Fibroblast of skin of back (primary cell): ENCODE data around the gene CEMIP2.

ENCODE experiments used
- DNase-seq: peaks from one replicate; pipeline ENCODE4 v3.0.0-alpha.2; 2013

The CEMIP2 gene

DNA sequence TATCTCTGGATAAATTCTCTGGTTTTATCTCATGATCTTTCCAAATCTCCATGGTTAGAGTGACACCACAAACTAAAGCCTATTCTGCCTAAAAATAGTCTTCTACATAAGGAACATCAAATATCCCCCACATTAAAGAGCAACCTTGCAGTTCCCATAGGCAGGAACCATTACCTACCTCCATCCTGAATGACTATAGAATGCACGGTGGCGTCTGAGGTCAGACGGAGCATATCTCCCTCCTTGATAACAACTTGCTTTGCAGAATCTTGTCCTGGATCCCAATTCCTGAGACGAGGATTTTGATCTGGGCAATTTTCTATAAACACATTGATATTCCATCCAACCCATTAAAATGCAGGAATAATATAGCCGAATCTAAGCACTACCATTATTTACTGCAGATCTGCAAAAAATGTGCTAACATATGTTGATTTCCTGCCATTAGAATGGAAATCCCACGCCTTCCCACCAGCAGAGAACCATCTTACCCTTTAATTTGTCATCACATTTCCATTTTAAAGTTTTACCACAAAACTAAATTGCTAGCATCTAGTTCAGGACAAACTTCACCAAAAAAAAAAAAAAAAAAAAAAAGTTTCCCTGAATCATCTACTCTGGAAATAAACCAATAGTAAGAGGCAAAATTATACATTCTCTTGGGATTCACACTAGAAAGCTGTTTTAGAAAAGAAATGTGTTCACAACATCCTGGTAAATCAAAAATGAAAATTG, 22.1 kb downstream of the CEMIP2 start:
- DNase-seq = no peak

DNA sequence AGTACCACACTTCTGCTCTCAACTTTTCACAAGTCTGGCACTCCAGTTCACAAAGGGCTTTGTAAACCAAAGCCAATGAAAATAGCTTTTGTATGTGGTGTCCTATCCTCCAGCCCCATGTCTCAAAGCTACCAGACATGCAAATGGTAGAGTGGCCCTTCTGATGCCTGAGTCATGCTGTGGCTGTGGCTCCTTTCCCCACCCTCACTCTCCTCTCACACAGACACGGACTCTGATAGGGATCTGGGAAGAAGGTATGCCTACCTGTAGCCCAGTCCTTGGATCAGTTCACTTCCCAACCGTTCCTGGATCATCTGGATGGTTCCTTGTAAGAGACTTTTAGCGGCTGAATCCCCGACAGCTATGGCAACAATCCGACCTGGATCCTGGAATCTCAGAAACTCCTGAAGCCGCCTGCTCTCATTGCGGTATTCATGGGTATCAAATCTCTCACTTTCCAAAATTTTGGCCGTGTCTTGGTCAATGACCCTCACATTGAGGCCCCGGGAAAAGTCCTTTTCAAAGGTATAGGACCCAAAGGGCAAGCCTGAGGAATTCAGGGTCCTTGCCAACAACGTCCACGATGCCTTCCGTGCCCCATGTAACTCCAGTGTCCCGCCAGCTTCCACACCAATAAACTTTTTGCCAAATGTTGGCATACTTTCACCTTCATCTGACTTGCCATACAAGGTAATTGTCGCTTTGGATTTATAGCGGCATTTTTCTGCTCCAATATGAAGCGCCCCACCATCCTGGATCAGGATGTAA, 23.4 kb downstream of the CEMIP2 start:
- DNase-seq = no peak

DNA sequence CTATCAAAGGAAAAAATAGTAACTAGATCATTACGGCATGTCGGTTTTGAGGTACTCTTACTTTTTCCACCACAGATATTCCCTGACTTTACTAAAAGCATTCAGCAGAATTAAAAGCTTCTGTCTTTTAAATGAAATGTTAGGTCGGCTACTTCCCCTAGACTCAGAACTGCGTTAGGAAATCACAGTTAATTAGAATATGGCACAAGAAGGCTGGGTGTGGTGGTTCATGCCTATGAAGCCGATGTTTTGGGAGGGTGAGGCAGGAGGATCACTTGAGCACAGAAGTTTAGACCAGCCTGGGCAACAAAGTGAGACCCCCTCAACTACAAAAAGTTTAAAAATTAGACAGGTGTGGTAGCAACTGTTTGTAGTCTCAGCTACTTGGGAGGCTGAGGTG, 24.4 kb downstream of the CEMIP2 start:
- DNase-seq = no peak

GRCh38 chr9:71743217-71743705, 25.1 kb downstream of the CEMIP2 start:
- peak; percentile 80 for DNase-seq

GRCh38 chr9:71742703-71743102, 25.6 kb downstream of the CEMIP2 start:
- no peak for DNase-seq

DNA sequence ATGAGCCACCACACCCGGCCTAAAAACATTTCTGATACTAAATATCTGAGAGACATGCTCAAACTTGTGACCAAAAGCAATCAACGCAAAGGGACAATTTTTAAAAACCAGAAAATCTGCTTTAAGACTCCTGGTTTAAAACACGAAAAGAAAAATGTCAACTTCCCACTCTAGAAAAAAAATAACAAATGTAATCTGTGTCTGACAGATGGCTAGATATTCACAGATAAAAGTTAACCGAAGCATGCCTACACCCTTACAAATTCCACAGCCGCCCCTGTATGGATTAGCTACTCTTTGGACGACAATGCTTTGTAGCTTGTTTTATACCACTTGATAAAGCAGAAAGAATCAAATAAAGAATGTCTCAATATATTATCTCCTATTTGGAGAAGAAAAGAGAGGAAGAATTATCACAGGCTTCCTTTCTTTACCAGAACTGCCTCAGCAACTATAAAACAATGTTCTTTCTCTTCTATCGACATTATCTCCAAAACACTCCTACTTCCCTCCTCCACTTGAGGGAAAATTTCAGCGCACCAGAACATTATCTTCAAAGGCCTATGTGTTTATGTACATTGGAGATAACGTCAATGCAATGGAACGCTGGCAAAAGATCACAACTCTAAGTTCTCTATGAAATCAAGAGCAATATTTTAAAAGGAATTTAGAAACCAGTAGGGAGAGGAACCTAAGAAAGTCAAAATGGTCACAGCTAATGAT, 26.2 kb downstream of the CEMIP2 start:
- no peak for DNase-seq

- DNase-seq = no peak
Measured at GRCh38 chr9:71740199-71740598, 28.1 kb downstream of the CEMIP2 start.

DNA sequence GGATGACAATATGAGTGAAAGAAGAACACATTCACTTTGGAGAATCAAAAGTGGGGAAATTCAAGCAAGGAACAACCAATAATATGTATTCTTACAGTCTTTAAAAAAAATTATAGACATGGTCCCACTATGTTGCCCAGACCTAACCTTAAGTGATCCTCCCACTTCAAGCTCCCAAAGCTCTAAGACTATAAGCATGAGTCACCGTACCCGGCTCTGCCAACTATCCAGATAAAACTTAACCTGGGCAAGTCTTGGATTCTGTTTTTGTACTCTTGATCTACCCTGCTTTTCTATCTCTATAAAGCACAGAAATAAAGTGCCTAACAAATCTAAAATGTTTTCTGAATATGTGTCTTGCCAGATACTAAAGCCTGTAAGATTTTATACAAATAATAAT, 30.9 kb downstream of the CEMIP2 start:
- no peak for DNase-seq

DNA sequence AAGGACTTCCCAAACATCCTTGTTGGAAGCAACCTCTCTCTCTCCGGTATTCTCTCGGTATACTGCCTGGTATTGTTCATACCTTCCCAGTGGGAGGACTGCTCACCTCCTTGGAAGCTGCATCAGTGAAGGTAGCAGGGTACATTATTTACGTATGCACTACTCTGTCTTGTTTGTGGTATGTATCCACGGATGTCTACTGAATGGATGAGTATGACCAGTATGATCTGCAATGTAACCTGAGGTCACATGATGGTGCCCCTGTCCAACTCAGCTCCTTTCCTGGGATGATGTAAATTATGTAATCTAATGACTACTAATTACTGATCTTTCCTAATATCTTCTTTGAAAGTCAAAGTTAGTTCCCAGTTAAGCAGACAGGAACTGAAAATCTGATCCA, 32.1 kb downstream of the CEMIP2 start:
- no peak for DNase-seq

DNA sequence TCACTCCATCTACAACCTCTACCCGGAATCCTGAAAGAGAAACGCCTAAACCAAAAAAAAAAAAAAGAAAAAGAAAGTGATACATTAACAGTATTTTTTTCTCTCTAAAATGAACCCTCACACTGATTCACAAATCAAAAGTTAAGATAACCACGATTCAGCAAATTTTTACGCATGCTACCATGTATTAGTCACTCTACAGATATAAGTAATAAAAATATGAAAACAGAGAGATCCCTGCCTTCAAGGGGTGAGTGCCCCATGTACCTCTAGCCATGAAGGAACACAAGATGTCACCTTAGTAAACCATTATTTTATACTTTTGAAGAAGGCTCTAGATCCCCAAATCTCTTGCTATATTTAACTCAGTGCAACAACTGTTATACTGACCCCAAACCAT, 33.4 kb downstream of the CEMIP2 start:
- peak; percentile 41 for DNase-seq

- DNase-seq = no peak
Measured at GRCh38 chr9:71733176-71733575, 35.1 kb downstream of the CEMIP2 start.

DNA sequence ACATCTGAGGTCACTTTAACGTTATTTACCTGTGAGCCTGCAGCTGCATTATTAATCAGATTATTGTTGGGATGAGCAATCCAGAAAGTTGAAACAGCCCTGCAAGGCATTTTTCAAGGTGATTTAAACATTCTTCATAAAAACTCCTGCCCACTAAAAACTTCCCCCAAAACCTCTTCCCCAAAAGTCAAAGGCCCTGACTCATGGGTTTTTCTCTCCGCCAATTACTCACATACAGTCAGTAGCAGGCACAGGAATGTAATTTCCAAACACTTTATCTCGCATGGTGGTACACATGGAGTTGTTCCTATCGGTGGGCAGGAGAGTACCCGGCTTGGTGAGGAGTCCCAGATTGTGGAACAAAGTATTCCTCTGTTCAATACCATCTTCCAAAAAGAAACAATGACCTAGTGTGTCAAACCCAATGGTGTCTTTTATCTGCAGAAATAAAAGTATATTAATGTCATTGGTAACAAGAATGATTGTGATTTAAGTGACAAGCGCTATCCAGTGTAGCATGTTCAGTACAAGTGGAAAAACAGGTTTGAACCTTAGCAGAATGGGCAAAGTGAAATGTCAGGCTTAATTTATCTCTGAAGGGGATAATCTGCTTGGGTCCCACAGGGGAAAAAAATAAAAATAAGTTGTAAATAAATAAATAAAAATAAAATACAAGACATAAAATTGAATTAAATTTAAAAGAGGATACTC, 38.3 kb downstream of the CEMIP2 start:
- DNase-seq = no peak

DNA sequence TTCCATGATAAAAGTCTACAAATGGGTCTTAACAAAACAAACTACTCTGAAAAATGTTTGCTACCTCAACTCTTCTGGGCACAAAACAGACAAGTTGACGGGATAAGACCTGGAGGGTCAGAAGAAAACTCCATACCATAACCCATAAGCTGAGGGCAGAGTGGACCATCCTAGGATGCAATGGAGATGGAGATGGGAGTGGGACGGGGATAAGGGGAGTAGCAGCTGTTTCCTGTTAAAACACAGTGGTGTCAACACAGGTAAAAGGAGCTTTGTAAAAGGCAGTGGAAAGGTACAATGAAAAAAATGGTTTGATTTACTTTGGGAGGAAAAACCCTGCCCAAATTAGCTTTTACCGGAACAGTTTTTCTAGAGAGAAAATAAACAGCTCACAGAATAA, 41.6 kb downstream of the CEMIP2 start:
- DNase-seq = no peak

- peak; percentile 19 for DNase-seq
Measured at GRCh38 chr9:71725590-71726338, 42.5 kb downstream of the CEMIP2 start.

DNA sequence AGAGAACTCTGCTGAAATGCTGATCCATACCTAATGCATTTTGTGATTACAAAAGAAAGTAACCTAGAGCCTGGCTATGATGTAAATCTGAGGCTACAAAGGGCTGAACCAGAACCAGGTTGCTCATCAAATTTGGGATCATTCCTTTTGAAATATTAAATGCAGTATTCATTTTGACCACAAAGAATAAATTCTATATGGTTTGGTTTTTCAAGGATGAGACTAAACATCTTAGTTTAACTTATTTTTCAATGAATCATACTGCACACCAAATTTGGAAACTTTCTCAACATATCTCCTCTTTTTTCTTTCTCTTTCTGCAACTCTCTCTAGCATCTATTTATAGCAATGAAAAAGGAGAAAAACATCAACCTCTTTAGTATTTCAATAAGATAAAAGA, 46.5 kb downstream of the CEMIP2 start:
- peak; percentile 46 for DNase-seq

GRCh38 chr9:71719562-71719961, 48.8 kb downstream of the CEMIP2 start:
- peak; percentile 20 for DNase-seq

DNA sequence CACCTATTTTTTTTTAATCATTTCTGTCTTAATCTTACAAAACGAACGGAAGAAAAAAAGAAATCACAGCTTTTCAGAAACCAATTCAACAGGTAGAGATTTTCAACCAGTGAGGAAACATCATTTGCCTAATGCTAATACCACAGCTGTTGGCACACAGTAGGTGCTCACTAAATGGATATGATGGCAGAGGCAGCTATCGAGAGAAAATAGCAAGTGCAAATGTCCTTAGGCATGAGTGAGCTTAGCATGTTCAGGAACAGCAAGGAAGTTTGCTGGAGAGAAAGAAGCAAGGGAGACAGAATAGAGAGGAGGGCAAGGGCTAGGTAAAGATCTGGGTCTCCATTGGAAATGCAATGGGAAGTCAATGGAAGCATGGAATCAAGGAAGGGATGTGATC, 49.2 kb downstream of the CEMIP2 start:
- DNase-seq = no peak

DNA sequence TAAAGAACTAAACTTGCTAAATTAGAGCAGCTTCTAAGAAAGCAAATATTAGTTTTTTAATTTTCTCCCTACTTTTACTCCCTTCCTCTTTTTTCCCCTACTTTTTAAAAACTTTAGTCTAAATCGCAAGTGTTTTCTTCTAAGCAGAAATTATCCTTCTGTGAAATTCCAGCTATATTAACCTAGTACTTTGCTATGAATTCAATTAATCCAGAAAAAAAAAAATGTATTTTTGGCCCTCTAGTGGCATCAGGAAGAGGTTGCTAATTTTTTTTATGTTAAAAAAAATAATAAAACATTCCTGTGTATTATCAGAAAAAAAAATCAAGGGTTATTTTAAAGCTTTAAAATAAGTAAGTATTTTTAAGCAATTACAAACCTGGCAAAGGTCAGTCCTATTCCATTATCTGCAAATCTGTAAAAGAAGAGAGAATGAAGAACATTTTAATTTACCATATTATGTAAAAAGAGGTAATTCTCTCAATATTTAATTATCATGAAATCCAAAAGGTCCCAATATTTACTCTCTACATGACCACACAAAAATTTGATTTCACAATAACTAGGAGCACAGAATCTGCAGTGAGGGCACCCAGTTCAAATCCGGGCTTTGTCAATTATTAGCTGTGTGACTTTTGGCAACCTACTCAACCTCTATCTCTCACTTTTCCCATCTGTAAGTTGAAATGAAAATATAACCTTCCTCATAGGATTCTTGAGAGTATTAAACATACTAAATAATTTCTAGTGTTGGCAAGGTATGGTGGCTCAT, 52.0 kb downstream of the CEMIP2 start:
- peak; percentile 7 for DNase-seq

- DNase-seq = no peak
Measured at GRCh38 chr9:71710856-71711255, 57.5 kb downstream of the CEMIP2 start.

DNA sequence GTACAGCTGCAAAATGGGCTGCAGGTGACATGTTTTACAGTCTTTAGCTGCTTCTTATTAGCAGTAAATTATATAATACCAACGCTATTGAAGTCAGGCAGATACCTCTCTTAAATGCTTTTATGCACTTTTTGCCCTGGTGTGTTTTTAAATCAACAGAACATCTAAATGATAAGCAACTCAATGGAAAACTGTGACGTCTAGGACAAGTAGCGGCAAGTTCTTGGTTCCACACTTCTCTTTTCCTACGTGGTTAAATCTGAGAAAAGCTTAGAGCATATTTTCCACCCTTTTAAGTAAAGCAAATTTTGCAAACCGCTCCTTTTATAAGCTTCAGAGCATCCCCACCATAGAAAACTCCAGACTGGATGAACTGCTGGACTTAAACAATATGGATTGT, 58.1 kb downstream of the CEMIP2 start:
- no peak for DNase-seq

- DNase-seq = no peak
Measured at GRCh38 chr9:71709384-71709783, 58.9 kb downstream of the CEMIP2 start.
